ENCODE measurements around the gene ETV4.

DNA sequence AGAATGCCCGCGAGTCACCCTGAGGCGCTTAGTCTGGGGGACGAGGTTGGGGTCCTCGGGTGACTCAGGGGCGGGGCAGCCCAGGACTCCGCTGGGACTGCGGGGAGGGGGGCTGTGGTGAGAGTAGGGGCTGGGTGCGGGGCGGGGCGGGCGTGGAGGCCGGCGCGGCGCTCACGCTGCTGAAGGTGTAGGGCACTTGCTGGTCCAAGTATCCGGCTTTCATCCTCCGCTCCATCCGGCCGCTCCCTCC is 832 bp downstream of the ETV4 start:
- TF ChIP-seq, protein P1, sequence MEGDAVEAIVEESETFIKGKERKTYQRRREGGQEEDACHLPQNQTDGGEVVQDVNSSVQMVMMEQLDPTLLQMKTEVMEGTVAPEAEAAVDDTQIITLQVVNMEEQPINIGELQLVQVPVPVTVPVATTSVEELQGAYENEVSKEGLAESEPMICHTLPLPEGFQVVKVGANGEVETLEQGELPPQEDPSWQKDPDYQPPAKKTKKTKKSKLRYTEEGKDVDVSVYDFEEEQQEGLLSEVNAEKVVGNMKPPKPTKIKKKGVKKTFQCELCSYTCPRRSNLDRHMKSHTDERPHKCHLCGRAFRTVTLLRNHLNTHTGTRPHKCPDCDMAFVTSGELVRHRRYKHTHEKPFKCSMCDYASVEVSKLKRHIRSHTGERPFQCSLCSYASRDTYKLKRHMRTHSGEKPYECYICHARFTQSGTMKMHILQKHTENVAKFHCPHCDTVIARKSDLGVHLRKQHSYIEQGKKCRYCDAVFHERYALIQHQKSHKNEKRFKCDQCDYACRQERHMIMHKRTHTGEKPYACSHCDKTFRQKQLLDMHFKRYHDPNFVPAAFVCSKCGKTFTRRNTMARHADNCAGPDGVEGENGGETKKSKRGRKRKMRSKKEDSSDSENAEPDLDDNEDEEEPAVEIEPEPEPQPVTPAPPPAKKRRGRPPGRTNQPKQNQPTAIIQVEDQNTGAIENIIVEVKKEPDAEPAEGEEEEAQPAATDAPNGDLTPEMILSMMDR (IDR thresholded peaks at IDR 0.05; ENCODE audit: poor library complexity) = no peak
- no peak for TF ChIP-seq EZH2 (IDR thresholded peaks at IDR 0.05; ENCODE audit: borderline replicate concordance)
